Loucy (cell line): Measurements from ENCODE around the gene CHCHD4.
A peak's percentile ranks its signal among the peaks of the same experiment; 100 is the strongest.

Experiments
- H2AFZ ChIP-seq: fragments of 200-600 bp; sonication (generic); 2 replicates; pipeline ENCODE4 v1.6.0; 2016; ENCODE audit warnings: antibody characterized with exemption, mild to moderate bottlenecking, low read length, moderate library complexity
- H3F3A ChIP-seq: fragments of 200-600 bp; 2 replicates; pipeline ENCODE4 v1.6.0; 2016; ENCODE audit warnings: antibody characterized with exemption, low read depth, mild to moderate bottlenecking
- H3K27me3 ChIP-seq: fragments of 200-600 bp; sonication (generic); 2 replicates; pipeline ENCODE4 v1.6.1; 2014; ENCODE audit warnings: low read length, mild to moderate bottlenecking; ENCODE audit not compliant: insufficient read depth, poor library complexity, severe bottlenecking
- H3K36me3 ChIP-seq: fragments of 200-600 bp; sonication (generic); 2 replicates; pipeline ENCODE4 v1.6.1; 2016; ENCODE audit warnings: low read length; ENCODE audit not compliant: insufficient read depth
- H3K4me1 ChIP-seq: fragments of 200-600 bp; sonication (generic); 2 replicates; pipeline ENCODE4 v1.5.1; 2014; ENCODE audit warnings: low read length, mild to moderate bottlenecking; ENCODE audit not compliant: insufficient read depth, poor library complexity, severe bottlenecking
- H3K4me2 ChIP-seq: fragments of 200-600 bp; sonication (generic); 2 replicates; pipeline ENCODE4 v1.6.0; 2014; ENCODE audit warnings: antibody characterized with exemption, low read length, low read depth, mild to moderate bottlenecking; ENCODE audit not compliant: poor library complexity, severe bottlenecking
- H3K4me3 ChIP-seq: fragments of 200-600 bp; sonication (generic); 2 replicates; pipeline ENCODE4 v1.5.1; 2014; ENCODE audit warnings: low read length, mild to moderate bottlenecking, mixed read lengths; ENCODE audit not compliant: poor library complexity, severe bottlenecking
- H3K79me2 ChIP-seq: fragments of 200-600 bp; sonication (generic); 2 replicates; pipeline ENCODE4 v1.6.1; 2014; ENCODE audit warnings: low read length; ENCODE audit not compliant: insufficient read depth
- H3K9ac ChIP-seq: fragments of 200-600 bp; sonication (generic); 2 replicates; pipeline ENCODE4 v1.6.0; 2014; ENCODE audit warnings: mild to moderate bottlenecking, low read depth, low read length, moderate library complexity; ENCODE audit not compliant: poor library complexity, severe bottlenecking
- H3K9me2 ChIP-seq: fragments of 200-600 bp; sonication (generic); replicated peaks from 2 replicates; pipeline ENCODE4 v1.6.1; 2016; ENCODE audit warnings: low read depth, low read length, mixed read lengths
- H3K9me3 ChIP-seq: fragments of 200-600 bp; sonication (generic); 2 replicates; pipeline ENCODE4 v1.6.1; 2014; ENCODE audit warnings: mild to moderate bottlenecking, antibody characterized with exemption, low read length, low read depth; ENCODE audit not compliant: insufficient read depth
- H4K20me1 ChIP-seq: fragments of 200-600 bp; sonication (generic); 2 replicates; pipeline ENCODE4 v1.6.0; 2014; ENCODE audit warnings: antibody characterized with exemption, low read length, mild to moderate bottlenecking; ENCODE audit not compliant: insufficient read depth, poor library complexity, severe bottlenecking
- CTCF ChIP-seq: fragments of 200-600 bp; sonication (generic); conservative IDR thresholded peaks from 2 replicates; pipeline ENCODE4 v1.5.1; 2014; ENCODE audit warnings: mild to moderate bottlenecking, antibody characterized with exemption, low read length
- EZH2phosphoT487 ChIP-seq: fragments of 200-600 bp; IDR thresholded peaks from 2 replicates; pipeline ENCODE4 v1.6.1; 2018; ENCODE audit warnings: antibody characterized with exemption, mild to moderate bottlenecking, moderate library complexity, borderline replicate concordance

Gene CHCHD4

GRCh38 chr3:14145670-14146380 is 21.2 kb upstream of the CHCHD4 start:
- Histone ChIP-seq H3K4me2 (no peak overlapping the region), H3K9ac (no peak overlapping the region), H3K4me1 (peaks cover 12% of the 10 kb centered on the region), H3K79me2 (no peaks in the 10 kb centered on the region), H3K4me3 (no peak overlapping the region), H3K9me2 (no peaks in the 10 kb centered on the region), H3K27me3 (no peaks in the 10 kb centered on the region), H3K36me3 (peaks cover 5% of the 10 kb centered on the region; the same call in 1 of the 2 replicates), H4K20me1 (peaks cover 6% of the 10 kb centered on the region), H3F3A (no peaks in the 10 kb centered on the region), H2AFZ (no peak overlapping the region), H3K9me3 (no peaks in the 10 kb centered on the region)
- TF ChIP-seq CTCF (no peak), EZH2phosphoT487 (no peak)

- H3K9ac ChIP-seq = no peak overlapping the region
- no peaks in the 10 kb centered on the region for H3K27me3 ChIP-seq
Measured at GRCh38 chr3:14145236-14145635, 20.6 kb upstream of the CHCHD4 start.

GRCh38 chr3:14144423-14145075 is 19.9 kb upstream of the CHCHD4 start:
- Histone ChIP-seq H3K9ac (peak overlapping the region; percentile 12), H3K4me2 (peak overlapping the region; percentile 54), H4K20me1 (peaks cover 6% of the 10 kb centered on the region), H3K27me3 (no peaks in the 10 kb centered on the region), H3K9me2 (no peaks in the 10 kb centered on the region), H3K9me3 (no peaks in the 10 kb centered on the region), H2AFZ (no peak overlapping the region), H3K4me1 (peaks cover 12% of the 10 kb centered on the region), H3K4me3 (no peak overlapping the region), H3F3A (no peaks in the 10 kb centered on the region), H3K79me2 (no peaks in the 10 kb centered on the region), H3K36me3 (peaks cover 5% of the 10 kb centered on the region; the same call in 1 of the 2 replicates)
- no peak for TF ChIP-seq EZH2phosphoT487
- no peak for TF ChIP-seq CTCF

More at GRCh38 chr3:14145236-14145635, 20.6 kb upstream of the CHCHD4 start:
- TF ChIP-seq EZH2phosphoT487 (no peak), CTCF (no peak)
- peaks cover 12% of the 10 kb centered on the region for H3K4me1 ChIP-seq
- peaks cover 6% of the 10 kb centered on the region for H4K20me1 ChIP-seq
- no peak overlapping the region for H3K4me2 ChIP-seq
- no peaks in the 10 kb centered on the region for H3F3A ChIP-seq
- no peaks in the 10 kb centered on the region for H3K9me2 ChIP-seq
- H3K79me2 ChIP-seq = no peaks in the 10 kb centered on the region
- H3K9me3 ChIP-seq = no peaks in the 10 kb centered on the region
- H3K36me3 ChIP-seq = peaks cover 5% of the 10 kb centered on the region; the same call in 1 of the 2 replicates
- no peak overlapping the region for H2AFZ ChIP-seq
- no peak overlapping the region for H3K4me3 ChIP-seq
